PC-3 (cell line): Measurements from ENCODE around the gene SLC6A20.

ENCODE experiments used
- EZH2 ChIP-seq: fragments of 300-600 bp; sonication (generic); IDR thresholded peaks from one replicate; pipeline ENCODE4 v1.6.1; 2017; ENCODE audit warnings: antibody characterized with exemption, mild to moderate bottlenecking, low read length; ENCODE audit not compliant: unreplicated experiment
- EZH2phosphoT487 ChIP-seq: fragments of 300-600 bp; sonication (generic); IDR thresholded peaks from 2 replicates; pipeline ENCODE4 v1.6.1; 2018; ENCODE audit warnings: mild to moderate bottlenecking, antibody characterized with exemption, low read length, borderline replicate concordance
- TF ChIP-seq, protein P1 (sequence below): fragments of 300-600 bp; sonication (generic); conservative IDR thresholded peaks from 2 replicates; pipeline ENCODE4 v1.5.1; 2017; ENCODE audit warnings: antibody characterized with exemption, low read depth, mild to moderate bottlenecking, low read length

DNA sequence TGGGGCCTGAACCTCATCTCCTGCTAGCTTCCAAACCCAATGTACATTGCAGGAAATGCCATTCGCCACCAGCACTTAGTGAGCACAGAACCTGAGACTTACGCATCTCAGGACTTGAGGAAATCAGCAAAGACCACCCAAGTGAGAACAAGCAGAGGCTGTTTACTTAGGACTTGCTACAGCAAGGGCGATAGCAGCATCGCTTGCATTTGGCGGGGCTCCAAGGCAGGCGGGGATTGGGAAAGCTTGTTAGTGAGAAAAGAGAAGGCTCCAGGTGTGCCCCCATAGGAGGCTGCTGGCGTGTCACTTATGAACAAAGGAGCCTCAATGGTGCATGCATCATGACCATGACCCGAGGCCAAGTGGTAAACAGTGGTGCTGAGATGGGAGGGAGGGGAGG lies 19.7 kb downstream of the SLC6A20 start:
- TF ChIP-seq, protein P1, sequence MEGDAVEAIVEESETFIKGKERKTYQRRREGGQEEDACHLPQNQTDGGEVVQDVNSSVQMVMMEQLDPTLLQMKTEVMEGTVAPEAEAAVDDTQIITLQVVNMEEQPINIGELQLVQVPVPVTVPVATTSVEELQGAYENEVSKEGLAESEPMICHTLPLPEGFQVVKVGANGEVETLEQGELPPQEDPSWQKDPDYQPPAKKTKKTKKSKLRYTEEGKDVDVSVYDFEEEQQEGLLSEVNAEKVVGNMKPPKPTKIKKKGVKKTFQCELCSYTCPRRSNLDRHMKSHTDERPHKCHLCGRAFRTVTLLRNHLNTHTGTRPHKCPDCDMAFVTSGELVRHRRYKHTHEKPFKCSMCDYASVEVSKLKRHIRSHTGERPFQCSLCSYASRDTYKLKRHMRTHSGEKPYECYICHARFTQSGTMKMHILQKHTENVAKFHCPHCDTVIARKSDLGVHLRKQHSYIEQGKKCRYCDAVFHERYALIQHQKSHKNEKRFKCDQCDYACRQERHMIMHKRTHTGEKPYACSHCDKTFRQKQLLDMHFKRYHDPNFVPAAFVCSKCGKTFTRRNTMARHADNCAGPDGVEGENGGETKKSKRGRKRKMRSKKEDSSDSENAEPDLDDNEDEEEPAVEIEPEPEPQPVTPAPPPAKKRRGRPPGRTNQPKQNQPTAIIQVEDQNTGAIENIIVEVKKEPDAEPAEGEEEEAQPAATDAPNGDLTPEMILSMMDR: no peak
- TF ChIP-seq EZH2phosphoT487: no peak
- TF ChIP-seq EZH2: no peak
